ENCODE results near the gene CDCA7L.
A peak's percentile ranks its signal among the peaks of the same experiment; 100 is the strongest.

The CDCA7L gene

GRCh38 chr7:21945454-21946221 is at the start of gene CDCA7L:
Gene CDCA7L (minus strand): TSS chr7:21945899. CDS start chr7:21945804, 95 bp downstream.
- Mint-ChIP-seq H3K4me3 (peak within 1 kb of the TSS; percentile 92), H3K9me3 (no peaks in the 10 kb centered on the region), H3K27me3 (ENCODE audit: low read depth) (peaks cover 14% of the 10 kb centered on the region), H3K36me3 (ENCODE audit: low read depth) (peaks cover 12% of the 10 kb centered on the region), H3K27ac (peak within 1 kb of the TSS; percentile 85), H3K4me1 (ENCODE audit: low read depth) (peaks cover 59% of the 10 kb centered on the region)
- peak; percentile 72 for DNase-seq (ENCODE audit: low spot score)

- no peak overlapping the region for H3K4me3 Mint-ChIP-seq
- H3K27ac Mint-ChIP-seq = no peak overlapping the region
- H3K27me3 Mint-ChIP-seq (ENCODE audit: low read depth) = peaks cover 11% of the 10 kb centered on the region
- DNase-seq (ENCODE audit: low spot score) = no peak
- no peaks in the 10 kb centered on the region for H3K9me3 Mint-ChIP-seq
- no peaks in the 10 kb centered on the region for H3K4me1 Mint-ChIP-seq (ENCODE audit: low read depth)
- no peaks in the 10 kb centered on the region for H3K36me3 Mint-ChIP-seq (ENCODE audit: low read depth)
Measured at GRCh38 chr7:21986096-21986495, 40.4 kb upstream of the CDCA7L start.

- Mint-ChIP-seq H3K27me3 (ENCODE audit: low read depth) (peaks cover 7% of the 10 kb centered on the region), H3K9me3 (no peaks in the 10 kb centered on the region), H3K36me3 (ENCODE audit: low read depth) (no peaks in the 10 kb centered on the region), H3K27ac (no peak overlapping the region), H3K4me1 (ENCODE audit: low read depth) (no peaks in the 10 kb centered on the region), H3K4me3 (no peak overlapping the region)
- no peak for DNase-seq (ENCODE audit: low spot score)
Measured at GRCh38 chr7:21984042-21984441, 38.3 kb upstream of the CDCA7L start.

- Mint-ChIP-seq H3K27me3 (ENCODE audit: low read depth) (peaks cover 7% of the 10 kb centered on the region), H3K36me3 (ENCODE audit: low read depth) (no peaks in the 10 kb centered on the region), H3K4me3 (no peak overlapping the region), H3K9me3 (no peaks in the 10 kb centered on the region), H3K27ac (no peak overlapping the region), H3K4me1 (ENCODE audit: low read depth) (no peaks in the 10 kb centered on the region)
- DNase-seq (ENCODE audit: low spot score) = no peak
Measured at GRCh38 chr7:21983056-21983455, 37.4 kb upstream of the CDCA7L start.

GRCh38 chr7:21981524-21981923 is 35.8 kb upstream of the CDCA7L start:
- no peak for DNase-seq (ENCODE audit: low spot score)
- Mint-ChIP-seq H3K27me3 (ENCODE audit: low read depth) (peaks cover 7% of the 10 kb centered on the region), H3K36me3 (ENCODE audit: low read depth) (no peaks in the 10 kb centered on the region), H3K27ac (no peak overlapping the region), H3K4me3 (no peak overlapping the region), H3K9me3 (no peaks in the 10 kb centered on the region), H3K4me1 (ENCODE audit: low read depth) (no peaks in the 10 kb centered on the region)

- Mint-ChIP-seq H3K9me3 (no peaks in the 10 kb centered on the region), H3K27me3 (ENCODE audit: low read depth) (peaks cover 7% of the 10 kb centered on the region), H3K4me1 (ENCODE audit: low read depth) (no peaks in the 10 kb centered on the region), H3K4me3 (no peak overlapping the region), H3K27ac (no peak overlapping the region), H3K36me3 (ENCODE audit: low read depth) (no peaks in the 10 kb centered on the region)
- no peak for DNase-seq (ENCODE audit: low spot score)
Measured at GRCh38 chr7:21980926-21981500, 35.3 kb upstream of the CDCA7L start.

GRCh38 chr7:21972397-21972784 is 26.7 kb upstream of the CDCA7L start:
- Mint-ChIP-seq H3K4me3 (no peak overlapping the region), H3K4me1 (ENCODE audit: low read depth) (peaks cover 6% of the 10 kb centered on the region), H3K9me3 (no peaks in the 10 kb centered on the region), H3K27me3 (ENCODE audit: low read depth) (peaks cover 11% of the 10 kb centered on the region), H3K36me3 (ENCODE audit: low read depth) (no peaks in the 10 kb centered on the region), H3K27ac (no peak overlapping the region)
- DNase-seq (ENCODE audit: low spot score) = no peak

- Mint-ChIP-seq H3K27me3 (ENCODE audit: low read depth) (peaks cover 11% of the 10 kb centered on the region), H3K4me1 (ENCODE audit: low read depth) (peaks cover 7% of the 10 kb centered on the region), H3K27ac (no peak overlapping the region), H3K4me3 (no peak overlapping the region), H3K36me3 (ENCODE audit: low read depth) (no peaks in the 10 kb centered on the region), H3K9me3 (no peaks in the 10 kb centered on the region)
- DNase-seq (ENCODE audit: low spot score) = no peak
Measured at GRCh38 chr7:21971780-21972396, 26.2 kb upstream of the CDCA7L start.

- DNase-seq (ENCODE audit: low spot score) = no peak
- Mint-ChIP-seq H3K9me3 (no peaks in the 10 kb centered on the region), H3K27ac (no peak overlapping the region), H3K36me3 (ENCODE audit: low read depth) (no peaks in the 10 kb centered on the region), H3K27me3 (ENCODE audit: low read depth) (peaks cover 9% of the 10 kb centered on the region), H3K4me1 (ENCODE audit: low read depth) (peaks cover 7% of the 10 kb centered on the region), H3K4me3 (no peak overlapping the region)
Measured at GRCh38 chr7:21969822-21970221, 24.1 kb upstream of the CDCA7L start.

GRCh38 chr7:21967598-21968003 is 21.9 kb upstream of the CDCA7L start:
- DNase-seq (ENCODE audit: low spot score) = no peak

GRCh38 chr7:21966271-21966670 is 20.6 kb upstream of the CDCA7L start:
- Mint-ChIP-seq H3K4me3 (no peak overlapping the region), H3K4me1 (ENCODE audit: low read depth) (peaks cover 5% of the 10 kb centered on the region), H3K36me3 (ENCODE audit: low read depth) (no peaks in the 10 kb centered on the region), H3K27me3 (ENCODE audit: low read depth) (peaks cover 8% of the 10 kb centered on the region), H3K9me3 (no peaks in the 10 kb centered on the region), H3K27ac (no peak overlapping the region)
- no peak for DNase-seq (ENCODE audit: low spot score)

More at GRCh38 chr7:21967598-21968003, 21.9 kb upstream of the CDCA7L start:
- Mint-ChIP-seq H3K4me3 (no peak overlapping the region), H3K27me3 (ENCODE audit: low read depth) (peaks cover 6% of the 10 kb centered on the region), H3K36me3 (ENCODE audit: low read depth) (no peaks in the 10 kb centered on the region), H3K27ac (no peak overlapping the region), H3K4me1 (ENCODE audit: low read depth) (peaks cover 6% of the 10 kb centered on the region), H3K9me3 (no peaks in the 10 kb centered on the region)

- DNase-seq (ENCODE audit: low spot score) = no peak
- H3K9me3 Mint-ChIP-seq = no peaks in the 10 kb centered on the region
- H3K27ac Mint-ChIP-seq = no peak overlapping the region
- no peak overlapping the region for H3K4me3 Mint-ChIP-seq
- peaks cover 5% of the 10 kb centered on the region for H3K4me1 Mint-ChIP-seq (ENCODE audit: low read depth)
- no peaks in the 10 kb centered on the region for H3K36me3 Mint-ChIP-seq (ENCODE audit: low read depth)
- H3K27me3 Mint-ChIP-seq (ENCODE audit: low read depth) = peaks cover 8% of the 10 kb centered on the region
Measured at GRCh38 chr7:21965291-21965690, 19.6 kb upstream of the CDCA7L start.

GRCh38 chr7:21962677-21963076 is 17.0 kb upstream of the CDCA7L start:
- Mint-ChIP-seq H3K36me3 (ENCODE audit: low read depth) (no peaks in the 10 kb centered on the region), H3K4me1 (ENCODE audit: low read depth) (peaks cover 3% of the 10 kb centered on the region), H3K9me3 (no peaks in the 10 kb centered on the region), H3K27ac (no peak overlapping the region), H3K4me3 (no peak overlapping the region), H3K27me3 (ENCODE audit: low read depth) (peaks cover 8% of the 10 kb centered on the region)
- DNase-seq (ENCODE audit: low spot score) = no peak

- Mint-ChIP-seq H3K9me3 (no peaks in the 10 kb centered on the region), H3K27ac (no peak overlapping the region), H3K4me3 (no peak overlapping the region), H3K27me3 (ENCODE audit: low read depth) (peaks cover 8% of the 10 kb centered on the region), H3K4me1 (ENCODE audit: low read depth) (no peaks in the 10 kb centered on the region), H3K36me3 (ENCODE audit: low read depth) (no peaks in the 10 kb centered on the region)
- no peak for DNase-seq (ENCODE audit: low spot score)
Measured at GRCh38 chr7:21960922-21961321, 15.2 kb upstream of the CDCA7L start.
